ENCODE measurements around the gene KIAA0825.

KIAA0825 gene

DNA sequence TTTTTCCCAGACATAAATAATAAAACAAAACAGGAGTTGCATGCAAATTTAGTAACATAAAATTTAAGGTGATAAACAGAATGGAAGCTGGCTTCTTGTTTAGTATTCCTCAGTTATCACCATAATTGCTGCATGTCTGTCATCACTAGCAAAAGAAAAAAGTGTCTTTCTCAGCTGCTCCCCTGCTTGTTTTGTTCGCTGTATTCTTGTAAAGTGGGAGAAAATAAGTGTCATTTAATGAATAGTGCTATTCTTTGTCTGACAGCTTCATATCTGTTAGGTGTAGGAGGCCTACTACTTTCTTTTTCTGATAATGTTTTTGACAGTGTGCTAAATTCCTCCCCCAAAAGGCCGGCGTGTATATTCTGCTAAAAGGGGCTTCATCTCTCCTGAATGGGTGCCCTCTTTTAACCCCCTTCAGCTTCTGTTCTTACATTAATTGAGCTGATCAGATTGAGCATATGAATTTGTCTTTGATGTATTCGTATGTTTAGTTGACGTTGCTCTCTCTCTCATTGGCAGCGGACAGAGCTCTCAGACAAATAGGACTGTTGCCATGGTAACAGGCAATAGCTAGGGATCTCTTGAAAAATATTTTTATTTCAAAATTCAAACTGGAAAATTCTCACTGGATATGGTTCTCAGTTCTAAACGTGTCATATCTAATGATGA, 303.8 kb downstream of the KIAA0825 start:
- DNase-seq (ENCODE audit: extremely low read depth in 1 of 2, low read depth in 1 of 2), result no peak

DNA sequence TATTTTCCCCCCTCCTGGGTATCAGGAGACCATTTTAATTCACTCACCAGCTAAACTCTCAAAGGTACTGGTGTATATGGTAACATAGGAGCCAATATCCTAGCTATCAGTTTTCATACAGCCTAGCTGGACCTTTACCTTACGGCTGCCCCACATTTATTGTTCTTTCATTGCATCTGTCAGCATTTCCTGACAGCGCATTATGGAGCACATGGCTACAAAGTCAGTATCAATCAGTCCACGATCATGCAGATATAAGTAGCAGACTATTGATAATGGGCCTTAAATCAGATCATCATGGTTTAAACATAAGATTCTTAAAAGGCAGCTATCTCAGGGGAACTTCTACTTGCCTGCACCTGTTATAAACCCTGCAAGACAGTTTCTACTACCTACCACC, 304.7 kb downstream of the KIAA0825 start:
- DNase-seq (ENCODE audit: extremely low read depth in 1 of 2, low read depth in 1 of 2), result no peak

GRCh38 chr5:94313188-94313587, 305.2 kb downstream of the KIAA0825 start:
- no peak for DNase-seq (ENCODE audit: extremely low read depth in 1 of 2, low read depth in 1 of 2)

DNA sequence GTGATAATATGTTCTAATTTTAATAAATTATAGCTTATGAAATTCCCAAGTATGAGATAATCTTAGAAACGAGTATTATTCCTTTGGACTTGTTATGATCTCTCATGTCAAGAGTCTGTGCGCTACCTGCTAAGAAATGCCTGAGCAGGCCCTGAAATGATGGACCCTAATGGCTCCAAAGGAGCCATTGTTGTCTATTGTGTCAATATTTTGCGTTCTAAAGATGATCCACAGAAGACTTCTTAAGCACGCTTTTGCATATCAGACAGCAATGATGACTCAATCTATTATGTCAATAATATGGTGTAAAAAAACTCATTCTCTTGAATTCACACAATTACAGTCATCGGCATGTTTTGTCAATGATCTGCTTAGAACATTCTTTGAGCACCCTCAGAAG, 306.1 kb downstream of the KIAA0825 start:
- DNase-seq (ENCODE audit: extremely low read depth in 1 of 2, low read depth in 1 of 2), result no peak

- DNase-seq (ENCODE audit: extremely low read depth in 1 of 2, low read depth in 1 of 2), result no peak
Observed at GRCh38 chr5:94310833-94311232, 307.6 kb downstream of the KIAA0825 start.

- DNase-seq (ENCODE audit: extremely low read depth in 1 of 2, low read depth in 1 of 2), result no peak
Observed at GRCh38 chr5:94309141-94309540, 309.3 kb downstream of the KIAA0825 start.

GRCh38 chr5:94308442-94308841, 310.0 kb downstream of the KIAA0825 start:
- no peak for DNase-seq (ENCODE audit: extremely low read depth in 1 of 2, low read depth in 1 of 2)

GRCh38 chr5:94304146-94304545, 314.3 kb downstream of the KIAA0825 start:
- no peak for DNase-seq (ENCODE audit: extremely low read depth in 1 of 2, low read depth in 1 of 2)

DNA sequence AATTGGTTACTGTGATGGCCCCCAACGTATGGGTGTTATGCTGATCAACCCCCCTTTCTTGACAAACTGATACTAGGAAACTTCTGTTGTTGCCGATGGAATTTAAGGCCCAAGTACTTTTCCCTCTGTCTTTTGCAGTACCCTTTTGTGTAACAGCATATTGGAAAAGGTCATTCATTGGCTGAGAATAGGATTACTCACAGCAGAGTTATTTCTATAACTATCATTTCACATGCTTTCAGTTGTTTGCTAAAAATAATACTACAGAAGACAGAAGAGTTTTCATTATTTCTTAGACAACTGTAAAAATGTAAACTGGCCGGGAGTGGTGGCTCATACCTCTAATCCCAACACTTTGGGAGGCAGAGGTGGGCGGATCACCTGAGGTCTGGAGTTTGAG, 329.5 kb downstream of the KIAA0825 start:
- DNase-seq (ENCODE audit: extremely low read depth in 1 of 2, low read depth in 1 of 2), result no peak

DNA sequence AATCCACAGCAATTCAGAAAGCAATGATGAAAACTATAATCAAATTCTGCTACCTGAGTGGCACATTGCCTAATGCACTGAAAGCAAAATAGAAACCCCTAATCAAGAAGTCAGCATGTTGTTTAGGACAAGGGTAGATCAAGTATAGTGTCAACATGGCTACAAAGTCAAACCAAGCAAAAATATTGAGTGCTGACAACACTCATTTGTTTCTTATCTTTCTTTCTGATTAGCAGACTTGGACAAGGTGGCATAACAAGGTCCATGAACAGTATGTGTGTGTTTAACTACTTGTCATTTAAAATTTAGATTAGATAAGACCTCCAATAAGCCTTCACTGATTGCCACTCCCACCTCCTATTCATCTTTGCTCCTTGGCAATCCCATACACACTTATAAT, 332.4 kb downstream of the KIAA0825 start:
- DNase-seq (ENCODE audit: extremely low read depth in 1 of 2, low read depth in 1 of 2), result no peak

DNA sequence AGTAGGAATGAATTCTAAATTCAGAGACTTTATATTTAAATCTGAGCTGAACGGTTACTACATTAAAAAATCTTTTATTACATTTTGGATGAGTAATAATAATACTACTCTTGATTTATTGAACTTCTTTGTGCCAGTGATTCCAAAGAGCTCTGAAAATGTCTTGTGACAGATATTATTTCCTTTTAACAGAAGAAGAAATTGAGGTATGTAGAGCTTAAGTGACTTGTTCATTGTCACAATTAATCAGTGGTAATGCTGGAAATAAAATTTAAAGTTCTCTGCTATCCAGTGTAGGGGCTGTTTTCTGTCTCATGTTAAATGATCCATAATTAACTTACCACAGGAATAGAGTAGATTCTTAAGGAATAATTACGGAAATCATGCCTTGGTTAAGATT, 335.3 kb downstream of the KIAA0825 start:
- DNase-seq (ENCODE audit: extremely low read depth in 1 of 2, low read depth in 1 of 2), result no peak

DNA sequence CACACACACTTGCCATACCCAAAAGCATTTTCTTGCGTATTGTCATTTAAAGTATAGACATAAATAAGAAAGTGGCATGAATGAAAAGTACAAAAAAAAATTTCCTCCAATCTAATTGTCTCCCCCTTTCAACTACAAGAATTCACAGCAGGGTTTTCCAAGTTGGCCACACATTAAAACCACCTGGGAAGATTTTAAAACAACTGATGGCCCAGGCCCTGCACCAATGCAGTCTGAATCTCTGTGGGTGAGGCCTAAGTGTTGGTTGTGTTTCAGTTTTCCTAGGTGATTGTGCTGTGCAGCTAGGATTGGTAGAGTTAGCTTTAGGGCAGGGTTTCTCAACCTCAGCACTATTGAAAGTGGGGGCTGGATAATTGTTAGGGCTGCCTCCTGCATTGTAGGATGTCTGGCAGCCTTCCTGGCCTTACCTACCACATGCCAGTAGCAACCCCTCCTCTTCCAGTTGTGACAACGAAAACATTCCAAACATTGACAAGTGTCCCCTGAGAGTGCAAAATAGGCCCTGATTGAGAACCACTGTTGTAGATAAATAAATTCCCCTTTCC, 337.1 kb downstream of the KIAA0825 start:
- DNase-seq (ENCODE audit: extremely low read depth in 1 of 2, low read depth in 1 of 2), result no peak

DNA sequence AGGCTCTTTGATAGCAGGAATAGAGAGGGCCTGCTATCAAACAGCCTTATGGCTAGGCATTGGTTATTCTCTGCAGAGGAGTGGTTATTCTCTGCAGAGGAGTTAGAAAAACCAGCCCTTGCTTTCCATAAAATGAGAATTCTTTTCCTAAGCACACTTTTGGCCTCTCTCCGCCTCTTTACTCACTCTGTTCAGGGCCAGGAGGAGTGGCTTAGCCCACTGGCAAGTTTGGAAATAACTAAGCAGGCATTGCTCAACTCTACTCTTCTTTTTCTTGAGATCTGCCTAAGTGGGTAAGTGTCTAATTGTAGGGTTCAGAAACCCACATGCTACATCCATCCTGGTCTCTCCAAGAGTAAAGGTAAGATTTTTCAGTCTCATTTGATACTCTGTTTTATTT, 341.7 kb downstream of the KIAA0825 start:
- no peak for DNase-seq (ENCODE audit: extremely low read depth in 1 of 2, low read depth in 1 of 2)

DNA sequence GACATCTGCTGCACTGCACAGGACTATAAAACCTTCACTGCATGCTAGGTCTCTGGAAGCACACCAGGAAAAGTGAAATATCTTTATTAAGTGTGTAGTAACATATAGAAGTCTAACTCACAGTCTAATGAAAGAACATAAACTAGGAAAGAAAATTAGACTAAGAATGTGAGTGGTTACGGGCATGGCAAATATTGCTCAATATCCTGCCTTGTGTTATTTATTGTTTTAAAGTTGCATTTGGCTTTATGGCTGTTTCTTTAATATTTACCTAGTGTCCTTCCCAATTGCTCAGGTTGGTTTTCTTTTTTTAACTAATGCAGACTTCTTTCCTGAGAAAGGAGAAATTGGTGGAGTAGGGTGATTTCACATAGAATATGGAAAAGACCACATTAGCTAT, 342.4 kb downstream of the KIAA0825 start:
- DNase-seq (ENCODE audit: extremely low read depth in 1 of 2, low read depth in 1 of 2), result no peak

DNA sequence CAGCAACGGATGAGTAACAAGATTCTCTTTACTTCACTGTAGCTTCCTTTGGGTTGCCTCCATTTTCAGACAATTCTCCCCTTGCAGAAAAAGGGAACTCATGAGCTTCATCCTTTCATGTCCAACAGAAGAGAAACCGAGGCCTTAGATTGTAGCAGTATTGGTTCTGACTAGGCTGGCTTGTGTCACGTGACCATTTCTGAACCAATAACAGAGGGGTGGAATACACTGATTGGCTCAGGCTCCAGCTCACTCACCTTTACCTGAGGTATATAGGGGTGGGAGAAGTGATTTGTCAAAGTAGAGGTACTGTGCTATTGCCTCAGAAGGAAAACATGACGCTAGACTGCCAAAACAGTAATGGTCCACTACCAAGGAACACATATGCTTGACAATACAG, 343.7 kb downstream of the KIAA0825 start:
- no peak for DNase-seq (ENCODE audit: extremely low read depth in 1 of 2, low read depth in 1 of 2)

- no peak for DNase-seq (ENCODE audit: extremely low read depth in 1 of 2, low read depth in 1 of 2)
Observed at GRCh38 chr5:94268226-94268625, 350.2 kb downstream of the KIAA0825 start.

DNA sequence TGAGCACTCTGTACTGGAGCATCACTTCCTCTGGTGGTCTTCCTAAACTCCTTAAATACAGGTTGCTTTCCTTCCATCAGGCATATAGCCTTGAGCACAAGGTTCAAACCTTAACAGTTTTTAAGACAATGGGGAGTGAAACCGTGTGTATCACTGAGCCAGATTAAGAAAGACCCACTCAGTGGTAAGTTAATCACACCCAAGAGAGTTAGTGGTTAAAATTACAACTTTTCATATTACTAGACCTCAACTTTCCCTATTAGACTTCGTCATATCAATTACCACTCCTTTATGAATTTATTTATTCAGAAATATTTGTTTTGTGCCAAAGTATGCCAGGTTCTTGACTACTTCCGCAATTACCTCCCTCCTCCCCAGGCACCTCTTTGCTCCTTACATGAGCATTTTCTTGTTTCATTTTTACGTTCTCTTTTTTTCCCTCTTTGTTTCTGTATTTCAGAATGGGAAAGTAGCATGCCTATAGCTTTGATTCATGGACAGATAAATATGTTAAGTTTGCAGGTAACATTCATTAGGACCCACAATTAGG, 351.0 kb downstream of the KIAA0825 start:
- no peak for DNase-seq (ENCODE audit: extremely low read depth in 1 of 2, low read depth in 1 of 2)

DNA sequence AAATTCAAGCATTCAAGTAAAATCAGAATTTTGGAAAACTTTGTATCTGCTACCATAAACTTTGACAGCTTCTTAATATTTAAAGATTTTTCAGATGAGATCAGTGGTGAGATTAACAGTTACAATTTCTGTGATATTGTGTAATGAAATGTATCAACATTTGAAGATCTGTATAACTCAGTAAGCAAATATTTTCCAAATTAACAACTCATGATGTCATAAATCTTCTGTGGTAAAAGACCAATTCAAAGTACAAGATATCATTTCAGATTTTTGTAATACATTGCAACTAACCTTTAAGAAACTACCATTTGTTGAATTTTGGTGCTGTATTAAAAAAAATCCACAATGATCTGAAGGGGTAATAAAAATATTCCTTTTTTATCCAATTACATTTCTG, 352.2 kb downstream of the KIAA0825 start:
- no peak for DNase-seq (ENCODE audit: extremely low read depth in 1 of 2, low read depth in 1 of 2)

DNA sequence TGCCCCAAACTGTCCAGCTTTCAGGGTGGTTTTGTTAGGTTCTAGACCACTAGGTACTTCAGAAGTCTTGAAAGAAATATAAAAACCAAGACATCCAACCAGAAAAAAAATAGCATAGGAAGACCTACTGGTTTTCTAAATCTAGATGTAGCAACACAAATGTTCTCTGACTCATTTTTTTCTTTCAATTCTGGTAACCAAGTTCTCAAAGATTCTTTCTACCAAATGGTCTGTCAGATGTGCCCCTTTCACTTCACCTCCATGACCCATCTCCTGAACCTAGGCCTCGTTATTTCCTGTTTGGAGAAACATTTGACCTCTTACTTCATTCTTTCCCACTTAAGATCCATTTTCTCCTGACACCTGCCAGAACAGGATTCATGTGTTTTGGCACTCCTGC, 355.3 kb downstream of the KIAA0825 start:
- no peak for DNase-seq (ENCODE audit: extremely low read depth in 1 of 2, low read depth in 1 of 2)

GRCh38 chr5:94260096-94260495, 358.3 kb downstream of the KIAA0825 start:
- no peak for DNase-seq (ENCODE audit: extremely low read depth in 1 of 2, low read depth in 1 of 2)

GRCh38 chr5:94254214-94254613, 364.2 kb downstream of the KIAA0825 start:
- no peak for DNase-seq (ENCODE audit: extremely low read depth in 1 of 2, low read depth in 1 of 2)

GRCh38 chr5:94250985-94251384, 367.4 kb downstream of the KIAA0825 start:
- no peak for DNase-seq (ENCODE audit: extremely low read depth in 1 of 2, low read depth in 1 of 2)

DNA sequence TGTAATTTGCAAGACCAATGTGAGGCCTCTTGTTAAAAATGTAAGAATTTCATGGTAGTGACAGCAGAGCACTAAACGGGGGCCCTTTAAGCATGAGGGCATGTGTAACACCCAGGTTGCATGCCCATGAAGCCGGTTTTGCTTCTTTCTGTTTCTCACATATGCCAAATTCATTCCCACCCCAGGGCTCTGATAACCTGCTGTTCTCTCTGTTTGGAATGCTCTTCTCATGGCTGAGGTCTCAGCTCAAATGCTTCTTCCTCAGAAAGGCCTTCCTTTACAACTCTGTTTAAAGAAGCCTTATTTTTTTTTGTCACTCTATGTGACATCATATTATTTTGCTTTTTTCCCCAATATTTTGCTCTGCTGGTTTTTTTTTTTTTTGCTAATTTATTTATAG, 369.0 kb downstream of the KIAA0825 start:
- no peak for DNase-seq (ENCODE audit: extremely low read depth in 1 of 2, low read depth in 1 of 2)
